Measurements from ENCODE around the gene GPR17.

GRCh38 chr2:127606625-127607398 is 39.1 kb upstream of the GPR17 start:
- TF ChIP-seq EZH2 (IDR thresholded peaks at IDR 0.05; ENCODE audit: borderline replicate concordance, insufficient read depth, low read depth, low read length, poor library complexity, severe bottlenecking): no peak
- TF ChIP-seq CTCF (IDR thresholded peaks at IDR 0.05): no peak

Measured in B cell (primary cell).